HCT116 (cell line): ENCODE data around the gene ADRB1. TPM values are rescaled to one million over a fixed set of nuclear protein-coding genes. Genes with fewer than 3 reads are reported as not detected.

Source experiments
- ATAC-seq: fragments of 200-7000 bp; cut with Tn5 transposase; 2 replicates; pipeline ENCODE4 v1.9.1; 2020; ENCODE audit warnings: mild to moderate bottlenecking, moderate library complexity
- BruUV-seq: library from RNA; stranded (reverse); fragments of 400-500 nt; replicated peaks from 2 replicates; lab custom pipeline; 2021; lab: Mats Ljungman, UMichigan
- CTCF ChIA-PET: fragments of 300-600 bp; sonication (Branson Sonifier 250); formaldehyde crosslinking; loops from one replicate; lab custom pipeline; 2021; ENCODE audit warnings: antibody characterized with exemption; lab: Charles Lee
- POLR2A ChIA-PET: fragments of 300-600, 350-600 bp; sonication (Branson Sonifier 250); formaldehyde crosslinking; loops from one replicate; lab custom pipeline; 2021; ENCODE audit warnings: antibody characterized with exemption; lab: Charles Lee
- RAD21 ChIA-PET, 2 experiments: fragments of 300-600 bp; sonication (Branson Sonifier 250); formaldehyde crosslinking; loops; one replicate each; lab custom pipeline; 2023; ENCODE audit warnings: low total read pairs in 2 of 2; ENCODE audit not compliant: uncharacterized antibody in 2 of 2, unreplicated experiment in 2 of 2, low non-redundant PET in 1 of 2; lab: Charles Lee
- DNase-seq: peaks from one replicate; pipeline ENCODE4 v3.0.0-alpha.2; 2010; ENCODE audit warnings: low read depth, low spot score
- H2AFZ ChIP-seq: fragments of 200-600 bp; shearing (Covaris generic), sonication (generic); 2 replicates; pipeline ENCODE4 v1.6.1; 2017; ENCODE audit warnings: low read depth, mixed run types, mixed read lengths, antibody characterized with exemption, low read length; ENCODE audit not compliant: poor library complexity, severe bottlenecking
- H3K27ac ChIP-seq: 2 replicates; pipeline ENCODE4 v1.5.1; 2012; ENCODE audit warnings: low read depth, low read length
- H3K27me3 ChIP-seq: fragments of 200-600 bp; sonication (generic); 2 replicates; pipeline ENCODE4 v1.6.1; 2016; ENCODE audit warnings: mixed run types, low read length, mixed read lengths; ENCODE audit not compliant: insufficient read depth
- H3K36me3 ChIP-seq, 2 experiments: fragments of 200-500 bp in 1 of 2; fragments of 200-600 bp in 1 of 2; sonication (Bioruptor generic) in 1 of 2; sonication (generic) in 1 of 2; 2 replicates each; pipeline versions ENCODE4 v1.5.1 to v1.6.1; 2014 to 2016; ENCODE audit warnings: low read length in 2 of 2, inconsistent platforms in 1 of 2, mixed read lengths in 1 of 2, mixed run types in 1 of 2; ENCODE audit not compliant: insufficient read depth in 2 of 2, control insufficient read depth in 1 of 2
- H3K4me1 ChIP-seq, 2 experiments: fragments of 200-600 bp in 1 of 2; sonication (generic) in 1 of 2; 2 replicates each; pipeline versions ENCODE4 v1.5.1 to v1.6.1; 2012 to 2017; ENCODE audit warnings: low read length in 2 of 2, inconsistent platforms in 1 of 2, mild to moderate bottlenecking in 1 of 2, mixed read lengths in 1 of 2, mixed run types in 1 of 2, moderate library complexity in 1 of 2; ENCODE audit not compliant: insufficient read depth in 2 of 2, control insufficient read depth in 1 of 2
- H3K4me2 ChIP-seq: fragments of 200-600 bp; sonication (generic); 2 replicates; pipeline ENCODE4 v1.6.1; 2017; ENCODE audit warnings: mixed run types, low read length, mixed read lengths
- H3K4me3 ChIP-seq, 2 experiments: fragments of 200-600 bp in 1 of 2; sonication (generic) in 1 of 2; replicated peaks in 1 of 2; 2 replicates each; pipeline ENCODE4 v1.5.1; 2011 to 2016; ENCODE audit warnings: low read length in 2 of 2, control low read depth in 1 of 2, low read depth in 1 of 2, mild to moderate bottlenecking in 1 of 2, mixed read lengths in 1 of 2, mixed run types in 1 of 2
- H3K79me2 ChIP-seq: fragments of 200-600 bp; sonication (generic); 2 replicates; pipeline ENCODE4 v1.6.1; 2017; ENCODE audit warnings: mild to moderate bottlenecking, mixed run types, low read length, moderate library complexity, mixed read lengths; ENCODE audit not compliant: insufficient read depth
- H3K9ac ChIP-seq: fragments of 200-600 bp; sonication (generic); 2 replicates; pipeline ENCODE4 v1.6.1; 2016; ENCODE audit warnings: low read length, mixed read lengths
- H3K9me2 ChIP-seq: fragments of 200-600 bp; sonication (generic), shearing (Covaris generic); 2 replicates; pipeline ENCODE4 v1.6.1; 2017; ENCODE audit warnings: mixed run types, mild to moderate bottlenecking, moderate library complexity; ENCODE audit not compliant: insufficient read depth
- H3K9me3 ChIP-seq, 2 experiments: fragments of 200-500 bp in 1 of 2; fragments of 200-600 bp in 1 of 2; sonication (Bioruptor generic) in 1 of 2; sonication (generic) in 1 of 2; 2 replicates each; pipeline ENCODE4 v1.6.1; 2014 to 2017; ENCODE audit warnings: low read length in 2 of 2, mixed read lengths in 2 of 2, inconsistent platforms in 1 of 2, low read depth in 1 of 2, mild to moderate bottlenecking in 1 of 2, mixed run types in 1 of 2, moderate library complexity in 1 of 2; ENCODE audit not compliant: control insufficient read depth in 1 of 2, insufficient read depth in 1 of 2
- H4K20me1 ChIP-seq: fragments of 200-600 bp; sonication (generic), shearing (Covaris generic); 2 replicates; pipeline ENCODE4 v1.6.1; 2017; ENCODE audit warnings: mixed run types, mild to moderate bottlenecking, moderate library complexity; ENCODE audit not compliant: insufficient read depth
- CBX3 ChIP-seq: IDR thresholded peaks from 2 replicates; pipeline ENCODE4 v1.6.1; 2012; ENCODE audit warnings: low read depth
- CEBPB ChIP-seq: IDR thresholded peaks from 2 replicates; pipeline ENCODE4 v1.6.1; 2012; ENCODE audit warnings: low read depth
- ELF1 ChIP-seq: IDR thresholded peaks from 2 replicates; pipeline ENCODE4 v1.6.1; 2012; ENCODE audit warnings: low read depth, borderline replicate concordance
- YY1 ChIP-seq: IDR thresholded peaks from 2 replicates; pipeline ENCODE4 v1.6.1; 2011; ENCODE audit warnings: low read length, low read depth, moderate library complexity, mild to moderate bottlenecking; ENCODE audit not compliant: insufficient replicate concordance; ENCODE audit errors: extremely low read depth
- ZNF274 ChIP-seq: fragments of 200-500 bp; sonication (Bioruptor generic); IDR thresholded peaks from 2 replicates; pipeline ENCODE4 v1.6.1; 2014; ENCODE audit warnings: mild to moderate bottlenecking, low read depth, low read length, inconsistent platforms
- intact Hi-C: fragments of 100-400 bp; cut with micrococcal nuclease; formaldehyde crosslinking; loops from 2 replicates; pipeline ENCODE4 v1.10.0; 2022
- total RNA-seq: library from RNA; stranded (reverse); gene quantifications from one replicate; pipeline ENCODE4 v1.2.1, GENCODE V29; 2021; ENCODE audit not compliant: unreplicated experiment

Gene ADRB1
- total RNA-seq, 1 experiment from 2014 or later, result 0.89 TPM

DNA sequence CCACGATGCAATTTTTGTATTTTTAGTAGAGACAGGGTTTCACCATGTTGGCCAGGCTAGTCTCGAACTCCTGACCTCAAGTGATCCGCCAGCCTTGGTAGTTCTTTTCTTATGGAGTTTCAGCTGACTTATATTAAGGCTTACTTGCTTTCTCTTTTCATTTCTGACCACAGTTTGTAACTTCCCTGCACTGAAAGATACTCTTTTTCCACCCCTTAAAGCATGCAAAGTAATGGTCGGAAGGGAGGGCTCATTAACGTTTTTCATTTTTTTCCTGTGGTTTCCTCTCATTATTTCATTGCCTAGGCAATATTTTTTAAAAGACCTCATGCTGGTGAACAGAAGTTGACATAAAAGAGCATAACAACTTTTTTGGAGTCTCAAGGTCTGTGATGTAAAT, 27.0 kb downstream of the ADRB1 start:
- no peak for TF ChIP-seq YY1
- TF ChIP-seq ELF1, result no peak

DNA sequence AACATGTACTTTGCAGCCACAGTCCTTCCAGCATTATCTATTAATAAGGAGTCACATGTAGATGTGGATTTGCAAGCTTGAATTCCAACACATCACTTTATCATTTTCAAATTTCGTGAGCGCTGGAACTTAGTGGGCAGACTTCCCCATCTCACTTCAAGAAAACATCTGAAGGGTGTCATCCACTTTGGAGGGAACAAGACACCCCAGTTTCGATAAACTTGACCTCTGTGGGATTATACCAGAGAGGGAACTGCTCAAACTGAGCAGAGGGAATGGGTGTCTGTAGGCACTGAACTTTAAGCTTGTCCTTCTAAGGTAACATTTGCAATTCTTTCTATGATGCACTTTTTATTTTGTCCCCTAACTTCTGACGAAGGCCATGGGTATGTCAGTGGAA, 27.5 kb downstream of the ADRB1 start:
- no TSS peak for BruUV-seq
- H3K79me2 ChIP-seq, result no peaks in the 10 kb centered on the region
- no peak overlapping the region for H3K4me3 ChIP-seq
- no peaks in the 10 kb centered on the region for H3K9me2 ChIP-seq
- RAD21 ChIA-PET, result no interaction called here
- H3K9me3 ChIP-seq, result no peaks in the 10 kb centered on the region
- ATAC-seq (no peak), DNase-seq (no peak)
- H3K4me2 ChIP-seq, result no peak overlapping the region
- intact Hi-C loops, result no loop called here
- no peaks in the 10 kb centered on the region for H3K36me3 ChIP-seq
- TF ChIP-seq CBX3 (no peak), ZNF274 (no peak), CEBPB (no peak)
- no peak overlapping the region for H3K27ac ChIP-seq
- H3K4me1 ChIP-seq, result no peaks in the 10 kb centered on the region
- no peak overlapping the region for H3K9ac ChIP-seq
- POLR2A ChIA-PET, result no interaction called here
- no peak overlapping the region for H2AFZ ChIP-seq
- H3K27me3 ChIP-seq, result no peaks in the 10 kb centered on the region
- no peaks in the 10 kb centered on the region for H4K20me1 ChIP-seq
- CTCF ChIA-PET, result no interaction called here

More for the DNA sequence above, 27.0 kb downstream of the ADRB1 start:
- no peaks in the 10 kb centered on the region for H4K20me1 ChIP-seq
- H3K4me2 ChIP-seq, result no peak overlapping the region
- no peak overlapping the region for H3K4me3 ChIP-seq
- ChIA-PET POLR2A (no interaction called here), RAD21 (no interaction called here), CTCF (no interaction called here)
- BruUV-seq, result no TSS peak
- no peaks in the 10 kb centered on the region for H3K27me3 ChIP-seq
- intact Hi-C loops, result no loop called here
- no peak overlapping the region for H3K27ac ChIP-seq
- DNase-seq (no peak), ATAC-seq (no peak)
- no peaks in the 10 kb centered on the region for H3K4me1 ChIP-seq
- no peak overlapping the region for H3K9ac ChIP-seq
- H3K79me2 ChIP-seq, result no peaks in the 10 kb centered on the region
- H2AFZ ChIP-seq, result no peak overlapping the region
- H3K36me3 ChIP-seq, result no peaks in the 10 kb centered on the region
- no peaks in the 10 kb centered on the region for H3K9me3 ChIP-seq
- no peaks in the 10 kb centered on the region for H3K9me2 ChIP-seq
